CD4-positive, alpha-beta memory T cell (primary cell): ENCODE measurements around the gene RAPGEF2. TPM values are rescaled to one million over a fixed set of nuclear protein-coding genes. Genes with fewer than 3 reads are reported as not detected.

Source experiments
- CTCF ChIA-PET: fragments of 350-600 bp; sonication (Branson Sonifier 250); formaldehyde crosslinking; loops from one replicate; lab custom pipeline; 2021; ENCODE audit warnings: inconsistent platforms; ENCODE audit not compliant: partially characterized antibody; lab: Charles Lee
- POLR2A ChIA-PET: fragments of 350-600 bp; sonication (Branson Sonifier 250); formaldehyde crosslinking; loops from one replicate; lab custom pipeline; 2021; ENCODE audit not compliant: partially characterized antibody; lab: Charles Lee
- DNase-seq, 5 donors: peaks; one replicate each; pipeline versions ENCODE4 v3.0.0 to v3.0.0-alpha.2; 2020 to 2022; ENCODE audit warnings: mixed read lengths in 1 of 5
- H3K27ac ChIP-seq: one replicate; pipeline ENCODE4 v1.7.0; 2013; ENCODE audit warnings: low read depth, low read length
- H3K27me3 ChIP-seq: 2 replicates; pipeline ENCODE4 v1.7.0; 2013; ENCODE audit warnings: mild to moderate bottlenecking, low read length, moderate library complexity; ENCODE audit not compliant: insufficient read depth
- H3K36me3 ChIP-seq: 2 replicates; pipeline ENCODE4 v1.7.0; 2013; ENCODE audit warnings: mild to moderate bottlenecking, low read length, moderate library complexity; ENCODE audit not compliant: insufficient read depth
- H3K4me1 ChIP-seq: 2 replicates; pipeline ENCODE4 v1.7.0; 2013; ENCODE audit warnings: mild to moderate bottlenecking, low read length, moderate library complexity; ENCODE audit not compliant: insufficient read depth
- H3K4me3 ChIP-seq, 2 donors: one replicate each; pipeline ENCODE4 v1.7.0; 2013; ENCODE audit warnings: low read length in 2 of 2, mild to moderate bottlenecking in 1 of 2
- H3K9me3 ChIP-seq, 2 donors: one replicate each; pipeline ENCODE4 v1.7.0; 2013; ENCODE audit warnings: low read length in 2 of 2, control low read depth in 1 of 2; ENCODE audit not compliant: control insufficient read depth in 1 of 2
- H3K27ac Mint-ChIP-seq, 7 donors: one replicate each; pipeline ENCODE4 v1.8.0; 2020 to 2021; ENCODE audit warnings: mixed read lengths in 7 of 7, mild to moderate bottlenecking in 6 of 7, inconsistent platforms in 3 of 7, moderate library complexity in 3 of 7
- H3K27me3 Mint-ChIP-seq, 2 donors: one replicate each; pipeline ENCODE4 v1.8.0; 2020 to 2021; ENCODE audit warnings: mixed read lengths in 2 of 2
- H3K36me3 Mint-ChIP-seq, 2 donors: one replicate each; pipeline ENCODE4 v1.8.0; 2020 to 2021; ENCODE audit warnings: mixed read lengths in 2 of 2, inconsistent platforms in 1 of 2, mild to moderate bottlenecking in 1 of 2
- H3K4me1 Mint-ChIP-seq, 4 donors: one replicate each; pipeline ENCODE4 v1.8.0; 2020 to 2021; ENCODE audit warnings: mixed read lengths in 4 of 4, mild to moderate bottlenecking in 1 of 4
- H3K4me3 Mint-ChIP-seq, 8 donors: one replicate each; pipeline ENCODE4 v1.8.0; 2020 to 2021; ENCODE audit warnings: mixed read lengths in 8 of 8, mild to moderate bottlenecking in 7 of 8, moderate library complexity in 6 of 8, inconsistent platforms in 3 of 8
- H3K9me3 Mint-ChIP-seq, 8 donors: one replicate each; pipeline ENCODE4 v1.8.0; 2020 to 2021; ENCODE audit warnings: mixed read lengths in 8 of 8, mild to moderate bottlenecking in 5 of 8, inconsistent platforms in 3 of 8, moderate library complexity in 1 of 8
- intact Hi-C: fragments of 100-400 bp; cut with micrococcal nuclease; formaldehyde crosslinking; loops from one replicate; pipeline ENCODE4 v1.15.1; 2023
- polyA plus RNA-seq, 2 donors: library from polyadenylated mRNA; unstranded; fragments of 300-500 nt; fragmentation: Illumina TruSeq; gene quantifications; one replicate each; pipeline ENCODE4 v1.2.3, GENCODE V29; 2021
- total RNA-seq, 2 experiments: library from RNA; stranded (reverse); gene quantifications; one replicate each; pipeline ENCODE4 v1.2.3, GENCODE V29; 2021

Gene RAPGEF2
- total and polyA plus RNA-seq, 4 experiments from 2014 or later: 0.69 to 27.9 (median 12.1) TPM

GRCh38 chr4:159390648-159391047 lies 287.8 kb downstream of the RAPGEF2 start:
- CTCF ChIA-PET: no interaction called here
- no peak overlapping the region for H3K27ac ChIP-seq
- no peaks in the 10 kb centered on the region for H3K9me3 ChIP-seq
- Mint-ChIP-seq H3K4me3 (peak overlapping the region in 2 of 8 donors; percentile 7 to 46), H3K36me3 (no peaks in the 10 kb centered on the region), H3K4me1 (peaks cover 0 to 6% (median 4%) of the 10 kb centered on the region in 4 donors), H3K27me3 (peaks cover 5 to 15% of the 10 kb centered on the region in 2 donors), H3K9me3 (peaks cover 4 to 17% (median 8%) of the 10 kb centered on the region in 8 donors), H3K27ac (peak overlapping the region in 1 of 7 donors; percentile 53)
- H3K27me3 ChIP-seq: no peaks in the 10 kb centered on the region
- H3K4me1 ChIP-seq: no peaks in the 10 kb centered on the region
- DNase-seq: no peak
- intact Hi-C loops: no loop called here
- H3K36me3 ChIP-seq: no peaks in the 10 kb centered on the region
- no peak overlapping the region for H3K4me3 ChIP-seq
- POLR2A ChIA-PET: no interaction called here

DNA sequence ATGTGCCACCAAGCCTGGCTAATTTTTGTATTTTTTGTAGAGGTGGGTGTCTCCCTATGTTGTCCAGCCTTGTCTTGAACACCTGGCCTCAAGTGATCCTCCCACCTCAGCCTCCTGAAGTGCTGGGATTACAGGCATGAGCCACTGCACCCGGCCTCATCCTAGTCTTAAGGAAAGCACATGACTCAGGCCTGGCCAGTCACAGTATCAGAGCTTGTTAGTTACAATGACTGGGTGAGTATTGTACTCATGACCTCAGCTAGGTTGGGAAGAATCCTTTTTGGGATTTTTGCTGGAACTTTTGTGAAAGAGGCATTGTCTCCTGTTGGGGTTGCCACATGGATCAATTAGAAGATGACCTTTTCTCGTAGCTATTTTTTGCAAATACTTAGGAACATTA lies 292.8 kb downstream of the RAPGEF2 start:
- POLR2A ChIA-PET: no interaction called here

GRCh38 chr4:159396151-159396550 lies 293.3 kb downstream of the RAPGEF2 start:
- no peak for DNase-seq
- Histone ChIP-seq H3K36me3 (no peaks in the 10 kb centered on the region), H3K27me3 (no peaks in the 10 kb centered on the region), H3K4me3 (no peak overlapping the region), H3K4me1 (no peaks in the 10 kb centered on the region), H3K27ac (no peak overlapping the region), H3K9me3 (no peaks in the 10 kb centered on the region)
- ChIA-PET CTCF (no interaction called here), POLR2A (no interaction called here)
- Mint-ChIP-seq H3K4me1 (no peaks in the 10 kb centered on the region), H3K9me3 (peaks cover 0 to 2% (median 0%) of the 10 kb centered on the region in 8 donors), H3K4me3 (peak overlapping the region in 1 of 8 donors; percentile 16), H3K36me3 (no peaks in the 10 kb centered on the region), H3K27ac (no peak overlapping the region), H3K27me3 (peaks cover 4 to 8% of the 10 kb centered on the region in 2 donors)
- intact Hi-C loops: no loop called here

More for the DNA sequence above, 292.8 kb downstream of the RAPGEF2 start:
- H3K27me3 Mint-ChIP-seq: peaks cover 4 to 8% of the 10 kb centered on the region in 2 donors
- H3K36me3 ChIP-seq: no peaks in the 10 kb centered on the region
- H3K4me1 ChIP-seq: no peaks in the 10 kb centered on the region
- peaks cover 0 to 3% (median 2%) of the 10 kb centered on the region in 4 donors for H3K4me1 Mint-ChIP-seq
- H3K9me3 Mint-ChIP-seq: peaks cover 0 to 2% (median 0%) of the 10 kb centered on the region in 8 donors
- CTCF ChIA-PET: no interaction called here
- DNase-seq: no peak
- intact Hi-C loops: no loop called here
- H3K4me3 ChIP-seq: no peak overlapping the region
- no peaks in the 10 kb centered on the region for H3K36me3 Mint-ChIP-seq
- H3K27ac Mint-ChIP-seq: no peak overlapping the region
- no peaks in the 10 kb centered on the region for H3K27me3 ChIP-seq
- H3K27ac ChIP-seq: no peak overlapping the region
- H3K4me3 Mint-ChIP-seq: no peak overlapping the region
- no peaks in the 10 kb centered on the region for H3K9me3 ChIP-seq

DNA sequence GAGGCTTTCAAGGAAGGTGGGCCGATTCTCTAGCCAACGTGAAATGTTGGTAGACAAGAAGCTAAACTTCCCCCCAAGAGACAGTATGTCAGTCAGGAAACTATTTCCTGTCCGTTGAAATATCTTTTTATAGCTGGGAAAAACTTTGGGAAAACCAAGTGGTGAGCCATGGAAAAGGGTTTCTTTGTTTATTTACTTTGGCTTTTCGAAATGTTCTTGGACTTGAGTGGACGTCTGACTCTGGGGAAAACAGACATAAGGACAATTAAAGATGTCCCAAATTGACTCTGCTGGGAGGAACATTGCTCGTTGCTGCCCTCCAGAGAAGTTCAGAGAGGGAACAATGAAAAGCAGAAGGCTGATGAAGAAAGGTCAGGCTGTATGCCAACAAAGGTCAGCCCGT lies 295.4 kb downstream of the RAPGEF2 start:
- no peak overlapping the region for H3K4me3 Mint-ChIP-seq
- DNase-seq: no peak
- peaks cover 0 to 4% (median 0%) of the 10 kb centered on the region in 8 donors for H3K9me3 Mint-ChIP-seq
- no peak overlapping the region for H3K27ac ChIP-seq
- POLR2A ChIA-PET: no interaction called here
- H3K4me3 ChIP-seq: no peak overlapping the region
- no peaks in the 10 kb centered on the region for H3K4me1 ChIP-seq
- intact Hi-C loops: no loop called here
- H3K27ac Mint-ChIP-seq: no peak overlapping the region
- no peaks in the 10 kb centered on the region for H3K36me3 Mint-ChIP-seq
- CTCF ChIA-PET: no interaction called here
- H3K27me3 Mint-ChIP-seq: peaks cover 4 to 6% of the 10 kb centered on the region in 2 donors
- H3K4me1 Mint-ChIP-seq: peaks cover 0 to 2% (median 1%) of the 10 kb centered on the region in 4 donors
- H3K36me3 ChIP-seq: no peaks in the 10 kb centered on the region
- H3K9me3 ChIP-seq: no peaks in the 10 kb centered on the region
- H3K27me3 ChIP-seq: no peaks in the 10 kb centered on the region

DNA sequence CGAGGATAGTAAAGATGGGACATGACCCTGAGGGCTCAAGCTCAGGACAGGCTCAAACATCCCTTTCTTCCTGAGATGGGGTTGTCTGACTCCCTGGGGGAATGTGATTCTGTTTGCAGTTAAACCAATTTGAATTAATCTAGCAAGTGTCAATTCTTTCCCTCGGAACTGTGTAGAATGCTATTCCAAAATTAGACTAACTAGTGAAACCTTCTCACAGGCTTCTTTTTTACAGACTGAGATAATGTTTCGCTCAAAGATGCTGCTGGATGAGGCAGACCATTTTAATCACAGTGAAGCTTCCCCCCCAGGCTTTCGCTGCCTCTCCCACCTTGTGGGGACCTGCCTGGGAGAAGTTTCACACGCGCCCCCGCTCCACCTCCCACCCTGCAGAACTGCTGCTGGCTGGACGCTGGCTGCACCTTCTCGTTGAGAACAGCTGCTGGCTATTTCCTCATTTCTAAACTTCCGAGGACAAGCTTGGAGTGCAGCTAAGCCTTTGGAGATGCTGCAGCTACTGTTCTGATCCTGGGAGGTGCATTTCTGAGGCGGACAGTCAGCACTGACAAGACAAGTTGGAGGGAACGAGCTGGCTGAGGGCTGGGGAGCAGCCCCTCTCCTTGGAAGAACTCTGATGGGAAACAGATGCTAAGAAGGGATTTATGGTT lies 297.8 kb downstream of the RAPGEF2 start:
- H3K4me1 ChIP-seq: no peaks in the 10 kb centered on the region

DNA sequence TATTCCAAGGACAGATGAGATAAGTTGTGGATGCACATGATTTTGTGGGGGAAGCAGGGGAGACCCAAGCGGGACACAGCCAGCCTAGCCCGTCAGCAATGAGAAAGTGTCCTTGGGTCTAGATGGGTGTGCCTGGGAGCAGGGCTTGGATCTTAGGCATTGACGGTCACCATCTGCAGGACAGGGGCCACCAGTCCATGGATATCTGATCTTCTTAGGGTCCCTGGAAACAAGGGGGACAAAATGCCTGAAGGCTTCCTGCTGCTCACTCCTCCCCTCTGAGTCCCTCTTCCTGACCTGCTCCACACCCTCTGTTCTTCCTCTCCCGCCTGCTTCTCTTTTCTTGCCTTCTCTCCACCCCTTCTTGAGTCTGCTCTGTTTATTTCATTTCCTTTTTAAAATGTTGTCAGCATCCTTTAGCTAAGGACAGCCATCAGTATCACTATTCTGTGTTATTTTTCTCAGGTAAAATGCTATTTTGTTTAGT lies 298.4 kb downstream of the RAPGEF2 start:
- Mint-ChIP-seq H3K4me1 (peaks cover 0 to 2% (median 1%) of the 10 kb centered on the region in 4 donors), H3K36me3 (no peaks in the 10 kb centered on the region), H3K27ac (no peak overlapping the region), H3K4me3 (no peak overlapping the region), H3K27me3 (peaks cover 1 to 6% of the 10 kb centered on the region in 2 donors), H3K9me3 (peaks cover 0 to 4% (median 0%) of the 10 kb centered on the region in 8 donors)
- no peak for DNase-seq
- intact Hi-C loops: no loop called here
- CTCF ChIA-PET: no interaction called here
- H3K27me3 ChIP-seq: no peaks in the 10 kb centered on the region
- no peaks in the 10 kb centered on the region for H3K9me3 ChIP-seq
- H3K36me3 ChIP-seq: no peaks in the 10 kb centered on the region
- POLR2A ChIA-PET: no interaction called here
- H3K4me3 ChIP-seq: no peak overlapping the region
- no peaks in the 10 kb centered on the region for H3K4me1 ChIP-seq
- no peak overlapping the region for H3K27ac ChIP-seq

More for the DNA sequence above, 297.8 kb downstream of the RAPGEF2 start:
- no peak for DNase-seq
- Mint-ChIP-seq H3K36me3 (no peaks in the 10 kb centered on the region), H3K4me1 (peaks cover 0 to 2% (median 1%) of the 10 kb centered on the region in 4 donors), H3K4me3 (peak overlapping the region in 1 of 8 donors; percentile 21), H3K27me3 (peaks cover 1 to 6% of the 10 kb centered on the region in 2 donors), H3K9me3 (peaks cover 0 to 4% (median 0%) of the 10 kb centered on the region in 8 donors), H3K27ac (no peak overlapping the region)
- intact Hi-C loops: no loop called here
- Histone ChIP-seq H3K4me3 (no peak overlapping the region), H3K9me3 (no peaks in the 10 kb centered on the region), H3K27ac (no peak overlapping the region), H3K36me3 (no peaks in the 10 kb centered on the region), H3K27me3 (no peaks in the 10 kb centered on the region)
- CTCF ChIA-PET: no interaction called here
- POLR2A ChIA-PET: no interaction called here

DNA sequence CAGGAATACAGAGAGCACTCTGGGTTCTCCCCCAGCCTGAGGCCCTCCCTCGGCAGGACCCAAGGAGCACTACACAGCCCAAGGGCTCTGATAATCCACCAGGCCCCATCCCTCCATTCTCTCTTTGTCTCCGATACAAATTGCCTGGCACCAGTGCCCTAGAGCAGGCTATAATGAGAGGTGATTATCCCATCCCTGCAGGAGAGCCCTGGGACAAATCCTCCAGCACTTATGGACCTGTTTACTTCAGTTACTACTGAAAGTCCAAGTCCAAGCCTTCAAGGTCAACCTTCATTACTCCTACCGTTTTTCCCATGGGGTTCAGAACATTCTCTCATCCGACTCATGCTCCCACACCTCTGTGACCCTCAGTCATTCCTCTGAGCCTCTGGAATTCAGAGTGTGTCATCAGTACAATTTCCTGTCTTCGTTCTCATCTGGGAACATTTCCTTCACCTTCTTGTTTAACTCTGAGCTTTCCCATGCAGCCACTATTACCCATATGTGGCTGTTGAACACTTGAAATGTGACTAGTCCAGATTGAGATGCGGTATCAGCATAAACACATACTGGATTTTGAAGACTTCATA lies 299.0 kb downstream of the RAPGEF2 start:
- Mint-ChIP-seq H3K27ac (no peak overlapping the region), H3K27me3 (peaks cover 1 to 6% of the 10 kb centered on the region in 2 donors), H3K36me3 (no peaks in the 10 kb centered on the region), H3K4me1 (peaks cover 0 to 2% (median 1%) of the 10 kb centered on the region in 4 donors), H3K4me3 (peak overlapping the region in 1 of 8 donors; percentile 17), H3K9me3 (peaks cover 0 to 4% (median 0%) of the 10 kb centered on the region in 8 donors)
- CTCF ChIA-PET: no interaction called here
- no peak for DNase-seq
- intact Hi-C loops: no loop called here
- Histone ChIP-seq H3K27me3 (no peaks in the 10 kb centered on the region), H3K9me3 (no peaks in the 10 kb centered on the region), H3K36me3 (no peaks in the 10 kb centered on the region), H3K4me3 (no peak overlapping the region), H3K4me1 (no peaks in the 10 kb centered on the region), H3K27ac (no peak overlapping the region)
- POLR2A ChIA-PET: no interaction called here
